Mucosa of stomach (tissue), 1 donor: ENCODE results near the gene CCDC110.
"Not testable (repeated sequence)": the region's sequence is repeated elsewhere in the genome, so short reads cannot be mapped to it uniquely, and the experiment has no call there.

Source experiments
- H3K27me3 ChIP-seq: one replicate; pipeline ENCODE4 v1.7.0; 2013; ENCODE audit warnings: mild to moderate bottlenecking, low read length; ENCODE audit not compliant: control insufficient read depth, insufficient read depth
- H3K36me3 ChIP-seq: one replicate; pipeline ENCODE4 v1.7.0; 2013; ENCODE audit warnings: low read length; ENCODE audit not compliant: control insufficient read depth, insufficient read depth
- H3K4me1 ChIP-seq: one replicate; pipeline ENCODE4 v1.7.0; 2013; ENCODE audit warnings: mild to moderate bottlenecking, low read length; ENCODE audit not compliant: control insufficient read depth, insufficient read depth
- H3K4me3 ChIP-seq: one replicate; pipeline ENCODE4 v1.7.0; 2013; ENCODE audit warnings: low read length
- H3K9ac ChIP-seq: one replicate; pipeline ENCODE4 v1.7.0; 2013; ENCODE audit warnings: mild to moderate bottlenecking, low read length, moderate library complexity
- H3K9me3 ChIP-seq: one replicate; pipeline ENCODE4 v1.7.0; 2013; ENCODE audit warnings: mild to moderate bottlenecking, low read length, moderate library complexity; ENCODE audit not compliant: control insufficient read depth
- donor health status: Pancreatic carcinoma.

Gene CCDC110

GRCh38 chr4:185471235-185472102 lies at the start of gene CCDC110:
Gene CCDC110 (minus strand): TSS chr4:185471733. CDS start chr4:185471683, 50 bp downstream.
- Histone ChIP-seq H3K9ac (peak within 1 kb of the TSS; percentile 55), H3K27me3 (peaks cover 16% of the 10 kb centered on the region), H3K4me3 (peak within 1 kb of the TSS; percentile 50), H3K9me3 (no peaks in the 10 kb centered on the region), H3K4me1 (peaks cover 4% of the 10 kb centered on the region), H3K36me3 (no peaks in the 10 kb centered on the region)

DNA sequence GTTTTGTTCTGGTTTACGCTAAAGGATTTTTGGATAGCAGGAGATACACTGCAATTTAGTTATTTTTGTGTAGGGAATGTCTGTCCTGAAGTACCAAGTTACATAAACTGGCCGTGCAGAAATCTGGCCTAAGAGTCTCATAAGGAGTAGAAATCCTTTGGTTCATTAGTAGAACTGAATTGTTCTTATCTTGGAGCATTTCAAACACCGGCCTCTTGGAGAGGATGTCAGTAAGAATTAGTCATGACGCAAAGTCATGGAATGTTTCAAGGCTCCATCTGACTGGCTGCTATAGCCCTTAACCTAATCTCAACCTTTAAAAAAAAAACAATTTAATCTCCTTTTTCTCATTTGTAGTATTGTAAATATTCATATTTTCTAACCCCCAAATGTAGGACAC lies 48.6 kb upstream of the CCDC110 start:
- H3K4me1 ChIP-seq: no peaks in the 10 kb centered on the region
- H3K36me3 ChIP-seq: no peaks in the 10 kb centered on the region
- no peaks in the 10 kb centered on the region for H3K27me3 ChIP-seq
- no peak overlapping the region for H3K9ac ChIP-seq
- no peak overlapping the region for H3K4me3 ChIP-seq
- H3K9me3 ChIP-seq: no peaks in the 10 kb centered on the region

- H3K27me3 ChIP-seq: no peaks in the 10 kb centered on the region
- H3K9ac ChIP-seq: no peak overlapping the region
- H3K9me3 ChIP-seq: no peaks in the 10 kb centered on the region
- H3K4me1 ChIP-seq: peaks cover 7% of the 10 kb centered on the region
- no peaks in the 10 kb centered on the region for H3K36me3 ChIP-seq
- no peak overlapping the region for H3K4me3 ChIP-seq
These were observed 47.0 kb upstream of the CCDC110 start for GRCh38 chr4:185518494-185518893.

DNA sequence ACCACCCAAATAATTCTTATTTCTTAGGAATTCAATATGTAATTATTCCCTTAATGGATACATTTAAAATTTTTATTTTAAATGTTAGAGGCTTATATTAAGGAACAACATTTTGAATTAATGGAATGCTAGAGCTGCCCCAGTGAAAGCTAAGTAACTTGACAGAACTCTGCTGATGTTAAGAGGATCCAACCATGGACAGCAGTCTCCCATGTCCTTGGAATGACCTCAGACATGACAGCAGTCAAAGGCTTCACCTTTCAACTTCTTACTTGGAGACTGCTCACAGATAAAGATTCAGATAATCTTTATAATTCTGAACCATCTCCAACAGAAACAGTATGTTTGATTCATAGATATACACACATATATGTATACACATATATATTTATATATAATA lies 46.5 kb upstream of the CCDC110 start:
- Histone ChIP-seq H3K9me3 (no peaks in the 10 kb centered on the region), H3K4me3 (no peak overlapping the region), H3K4me1 (peaks cover 11% of the 10 kb centered on the region), H3K9ac (no peak overlapping the region), H3K36me3 (no peaks in the 10 kb centered on the region), H3K27me3 (no peaks in the 10 kb centered on the region)

- Histone ChIP-seq H3K4me3 (no peak overlapping the region), H3K27me3 (no peaks in the 10 kb centered on the region), H3K36me3 (no peaks in the 10 kb centered on the region), H3K4me1 (peaks cover 21% of the 10 kb centered on the region), H3K9ac (no peak overlapping the region), H3K9me3 (no peaks in the 10 kb centered on the region)
These were observed 43.7 kb upstream of the CCDC110 start for GRCh38 chr4:185515248-185515647.

DNA sequence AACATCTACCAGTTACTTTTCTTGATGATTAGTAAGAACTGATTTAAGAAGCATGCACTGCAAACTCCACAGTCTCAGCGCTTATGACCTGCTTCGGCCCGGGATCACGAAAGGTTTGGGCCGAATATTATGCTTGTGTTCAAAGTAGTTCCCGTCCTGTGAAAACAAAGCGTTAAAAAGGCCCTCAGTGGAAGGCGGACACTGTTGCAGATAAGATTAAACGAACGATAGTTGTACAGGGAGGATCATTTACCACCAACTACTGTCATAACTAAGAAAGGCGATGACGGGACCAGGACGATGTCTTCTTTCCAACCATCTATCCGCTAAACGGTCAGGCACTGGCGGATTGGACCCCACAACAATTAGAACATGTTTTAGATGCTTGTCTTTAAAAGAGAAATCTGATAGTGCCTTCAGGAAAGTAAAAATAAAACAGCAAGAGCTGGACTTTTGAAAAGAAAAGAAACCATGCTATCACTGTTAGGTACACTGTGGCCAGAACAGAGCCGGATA lies 42.7 kb upstream of the CCDC110 start:
- Histone ChIP-seq H3K9me3 (no peaks in the 10 kb centered on the region), H3K4me1 (peaks cover 21% of the 10 kb centered on the region), H3K27me3 (no peaks in the 10 kb centered on the region), H3K4me3 (no peak overlapping the region), H3K36me3 (no peaks in the 10 kb centered on the region), H3K9ac (no peak overlapping the region)

- no peak overlapping the region for H3K4me3 ChIP-seq
- H3K9me3 ChIP-seq: no peaks in the 10 kb centered on the region
- no peaks in the 10 kb centered on the region for H3K27me3 ChIP-seq
- peaks cover 21% of the 10 kb centered on the region for H3K4me1 ChIP-seq
- no peak overlapping the region for H3K9ac ChIP-seq
- H3K36me3 ChIP-seq: no peaks in the 10 kb centered on the region
These were observed 42.1 kb upstream of the CCDC110 start for GRCh38 chr4:185513489-185514181.

DNA sequence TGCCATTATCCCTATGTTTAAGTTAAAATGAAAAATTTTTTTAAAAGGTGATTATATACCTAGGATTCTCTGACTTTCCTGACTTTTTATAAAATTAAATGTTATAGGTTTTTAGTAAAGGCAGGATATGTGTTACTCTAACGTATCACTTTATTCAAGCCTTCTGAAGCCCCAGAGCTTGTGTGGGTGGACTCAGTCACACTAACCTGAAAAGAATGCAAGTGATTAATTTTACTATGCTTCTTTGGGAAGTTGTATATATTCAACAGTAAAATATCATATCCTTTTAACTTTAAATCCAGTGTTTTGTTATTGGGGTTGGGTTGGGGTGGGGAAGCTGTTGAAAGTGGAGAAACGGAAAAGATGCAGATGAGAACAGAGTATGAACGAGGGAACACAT lies 41.0 kb upstream of the CCDC110 start:
- Histone ChIP-seq H3K9ac (no peak overlapping the region), H3K27me3 (no peaks in the 10 kb centered on the region), H3K4me3 (no peak overlapping the region), H3K4me1 (peaks cover 21% of the 10 kb centered on the region), H3K36me3 (no peaks in the 10 kb centered on the region), H3K9me3 (no peaks in the 10 kb centered on the region)

- peaks cover 21% of the 10 kb centered on the region for H3K4me1 ChIP-seq
- not testable (repeated sequence) for H3K27me3 ChIP-seq, H3K9me3 ChIP-seq, H3K9ac ChIP-seq, H3K4me3 ChIP-seq, H3K36me3 ChIP-seq
These were observed 39.7 kb upstream of the CCDC110 start for GRCh38 chr4:185511243-185511642.

DNA sequence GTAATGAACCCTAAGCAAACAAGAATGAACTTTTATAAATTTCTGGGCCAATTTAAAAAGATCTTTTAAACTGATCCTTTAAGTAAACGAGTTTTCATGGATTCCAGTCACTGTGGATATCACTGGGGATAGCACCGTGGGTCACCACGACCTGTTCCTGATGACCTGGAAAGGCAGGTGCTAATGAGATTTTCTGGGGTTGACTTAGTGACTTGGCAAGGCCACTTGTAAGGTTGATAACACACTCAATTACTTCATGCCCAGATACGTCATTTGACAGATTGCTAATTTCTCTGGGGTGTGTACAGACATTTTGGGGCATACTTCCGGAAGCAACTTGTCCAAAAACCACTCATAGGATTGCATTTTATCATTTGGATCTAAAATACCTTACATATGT lies 39.3 kb upstream of the CCDC110 start:
- no peak overlapping the region for H3K4me3 ChIP-seq
- no peaks in the 10 kb centered on the region for H3K9me3 ChIP-seq
- no peak overlapping the region for H3K9ac ChIP-seq
- no peaks in the 10 kb centered on the region for H3K27me3 ChIP-seq
- H3K36me3 ChIP-seq: no peaks in the 10 kb centered on the region
- peaks cover 21% of the 10 kb centered on the region for H3K4me1 ChIP-seq

DNA sequence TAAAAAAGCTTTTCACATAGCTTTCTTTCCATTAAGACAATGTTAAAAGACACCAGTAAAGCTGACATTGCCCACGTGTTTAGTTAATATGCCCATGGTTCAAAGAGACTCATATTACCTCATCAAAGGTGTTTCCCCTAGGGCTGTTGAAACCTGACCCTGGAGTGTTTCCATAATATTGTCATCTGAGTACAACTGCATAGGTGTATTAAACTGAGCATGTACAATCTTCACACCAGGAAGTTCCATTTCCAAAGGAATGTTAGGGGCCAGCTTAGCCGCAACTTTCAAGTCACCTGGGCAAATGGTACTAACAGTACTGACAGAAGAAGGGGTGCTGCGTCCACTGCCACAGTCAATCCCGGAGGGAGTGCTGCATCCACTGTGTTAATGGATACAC lies 36.6 kb upstream of the CCDC110 start:
- Histone ChIP-seq H3K9me3 (no peaks in the 10 kb centered on the region), H3K9ac (no peak overlapping the region), H3K27me3 (no peaks in the 10 kb centered on the region), H3K4me3 (no peak overlapping the region), H3K36me3 (no peaks in the 10 kb centered on the region), H3K4me1 (peaks cover 10% of the 10 kb centered on the region)

GRCh38 chr4:185506422-185506821 lies 34.9 kb upstream of the CCDC110 start:
- no peak overlapping the region for H3K4me3 ChIP-seq
- no peak overlapping the region for H3K9ac ChIP-seq
- H3K9me3 ChIP-seq: no peaks in the 10 kb centered on the region
- H3K4me1 ChIP-seq: peaks cover 6% of the 10 kb centered on the region
- no peaks in the 10 kb centered on the region for H3K36me3 ChIP-seq
- H3K27me3 ChIP-seq: no peaks in the 10 kb centered on the region
